Body of pancreas (tissue), 4 donors: ENCODE data around the gene CCDC170.

Experiments
- CTCF ChIP-seq, 7 experiments: fragments of 450-650 bp in 4 of 7; fragments of 200-600 bp in 3 of 7; sonication (generic) in 3 of 7; IDR thresholded peaks; one replicate each; pipeline ENCODE4 v1.5.1; 2016 to 2019; ENCODE audit warnings: antibody characterized with exemption in 7 of 7
- POLR2A ChIP-seq, 3 donors: fragments of 450-650 bp; IDR thresholded peaks; one replicate each; pipeline ENCODE4 v1.6.1; 2016; ENCODE audit warnings: antibody characterized with exemption in 3 of 3, mild to moderate bottlenecking in 2 of 3

GRCh38 chr6:151610326-151610725, 116.5 kb downstream of the CCDC170 start:
- TF ChIP-seq POLR2A (IDR thresholded peaks at IDR 0.05), result no peak
- no peak for TF ChIP-seq CTCF (IDR thresholded peaks at IDR 0.05)
